DOHH2 (cell line): ENCODE data around the gene MOCS2.

Source experiments
- H3F3A ChIP-seq: fragments of 200-600 bp; sonication (generic), shearing (Covaris generic); 2 replicates; pipeline ENCODE4 v1.6.0; 2016; ENCODE audit warnings: antibody characterized with exemption, mild to moderate bottlenecking; ENCODE audit not compliant: control insufficient read depth, insufficient read depth
- H3K27ac ChIP-seq: fragments of 200-600 bp; sonication (generic); 2 replicates; pipeline ENCODE4 v1.5.1; 2014; ENCODE audit warnings: low read depth, mild to moderate bottlenecking, low read length, moderate library complexity
- H3K27me3 ChIP-seq: fragments of 200-600 bp; sonication (generic); 2 replicates; pipeline ENCODE4 v1.6.1; 2014; ENCODE audit warnings: mild to moderate bottlenecking, low read length, mixed read lengths; ENCODE audit not compliant: control insufficient read depth
- H3K36me3 ChIP-seq: fragments of 200-600 bp; sonication (generic); 2 replicates; pipeline ENCODE4 v1.6.1; 2014; ENCODE audit warnings: mild to moderate bottlenecking, low read length, moderate library complexity, mixed read lengths; ENCODE audit not compliant: control insufficient read depth
- H3K4me1 ChIP-seq: fragments of 200-600 bp; sonication (generic); 2 replicates; pipeline ENCODE4 v1.6.1; 2014; ENCODE audit warnings: mild to moderate bottlenecking, low read length, mixed read lengths; ENCODE audit not compliant: control insufficient read depth
- H3K4me2 ChIP-seq: fragments of 200-600 bp; sonication (generic); 2 replicates; pipeline ENCODE4 v1.6.0; 2014; ENCODE audit warnings: mild to moderate bottlenecking, low read length, moderate library complexity
- H3K4me3 ChIP-seq: fragments of 200-600 bp; sonication (generic); 2 replicates; pipeline ENCODE4 v1.5.1; 2014; ENCODE audit warnings: mild to moderate bottlenecking, low read length, mixed read lengths
- H3K79me2 ChIP-seq: fragments of 200-600 bp; sonication (generic); 2 replicates; pipeline ENCODE4 v1.6.1; 2014; ENCODE audit warnings: mild to moderate bottlenecking, low read length, mixed read lengths; ENCODE audit not compliant: control insufficient read depth
- H3K9me2 ChIP-seq: fragments of 200-600 bp; sonication (generic); replicated peaks from 2 replicates; pipeline ENCODE4 v1.6.1; 2014; ENCODE audit warnings: mild to moderate bottlenecking, low read length, mixed read lengths; ENCODE audit not compliant: control insufficient read depth
- H3K9me3 ChIP-seq: fragments of 200-600 bp; sonication (generic); 2 replicates; pipeline ENCODE4 v1.6.1; 2014; ENCODE audit warnings: antibody characterized with exemption, low read length, mixed read lengths; ENCODE audit not compliant: control insufficient read depth, insufficient read depth
- H4K20me1 ChIP-seq: fragments of 200-600 bp; sonication (generic); 2 replicates; pipeline ENCODE4 v1.6.0; 2014; ENCODE audit warnings: low read depth, mild to moderate bottlenecking, antibody characterized with exemption, low read length, moderate library complexity; ENCODE audit not compliant: control insufficient read depth, insufficient read depth
- CTCF ChIP-seq: fragments of 200-600 bp; sonication (generic); IDR thresholded peaks from one replicate; pipeline ENCODE4 v1.5.1; 2014; ENCODE audit warnings: antibody characterized with exemption, mild to moderate bottlenecking, low read depth, low read length; ENCODE audit not compliant: poor library complexity, severe bottlenecking
- EZH2phosphoT487 ChIP-seq: fragments of 200-600 bp; sonication (generic); IDR thresholded peaks from 2 replicates; pipeline ENCODE4 v1.6.1; 2017; ENCODE audit warnings: borderline replicate concordance, mild to moderate bottlenecking, antibody characterized with exemption, low read length, moderate library complexity, mixed read lengths

Gene MOCS2

GRCh38 chr5:53123702-53124101 lies 14.1 kb upstream of the MOCS2 start:
- Histone ChIP-seq H3F3A (no peaks in the 10 kb centered on the region), H3K4me3 (no peak overlapping the region), H4K20me1 (no peaks in the 10 kb centered on the region), H3K4me1 (no peaks in the 10 kb centered on the region), H3K27me3 (0 out of 2 replicates have a peak, but pooled peaks cover 2% of the 10 kb centered on the region), H3K79me2 (no peaks in the 10 kb centered on the region), H3K9me2 (no peaks in the 10 kb centered on the region), H3K9me3 (no peaks in the 10 kb centered on the region), H3K27ac (no peak overlapping the region), H3K4me2 (no peak overlapping the region), H3K36me3 (no peaks in the 10 kb centered on the region)
- TF ChIP-seq EZH2phosphoT487 = no peak
- TF ChIP-seq CTCF = peak; percentile 18

- Histone ChIP-seq H3K4me2 (no peak overlapping the region), H3K9me2 (no peaks in the 10 kb centered on the region), H4K20me1 (no peaks in the 10 kb centered on the region), H3F3A (no peaks in the 10 kb centered on the region), H3K4me1 (no peaks in the 10 kb centered on the region), H3K36me3 (no peaks in the 10 kb centered on the region), H3K27me3 (0 out of 2 replicates have a peak, but pooled peaks cover 2% of the 10 kb centered on the region), H3K4me3 (no peak overlapping the region), H3K79me2 (no peaks in the 10 kb centered on the region), H3K9me3 (no peaks in the 10 kb centered on the region), H3K27ac (no peak overlapping the region)
- no peak for TF ChIP-seq CTCF
- TF ChIP-seq EZH2phosphoT487 = no peak
Observed at GRCh38 chr5:53120165-53120564, 10.6 kb upstream of the MOCS2 start.

- no peaks in the 10 kb centered on the region for H3K36me3 ChIP-seq
- H3K9me2 ChIP-seq = no peaks in the 10 kb centered on the region
- H3F3A ChIP-seq = no peaks in the 10 kb centered on the region
- H3K4me1 ChIP-seq = no peaks in the 10 kb centered on the region
- H4K20me1 ChIP-seq = no peaks in the 10 kb centered on the region
- H3K4me2 ChIP-seq = no peak overlapping the region
- H3K4me3 ChIP-seq = no peak overlapping the region
- no peaks in the 10 kb centered on the region for H3K79me2 ChIP-seq
- H3K27ac ChIP-seq = no peak overlapping the region
- no peaks in the 10 kb centered on the region for H3K9me3 ChIP-seq
- H3K27me3 ChIP-seq = 0 out of 2 replicates have a peak, but pooled peaks cover 2% of the 10 kb centered on the region
- TF ChIP-seq CTCF = no peak
- no peak for TF ChIP-seq EZH2phosphoT487
Observed at GRCh38 chr5:53118879-53119278, 9.3 kb upstream of the MOCS2 start.
